Measurements from ENCODE around the gene TENT5C.

TENT5C gene

DNA sequence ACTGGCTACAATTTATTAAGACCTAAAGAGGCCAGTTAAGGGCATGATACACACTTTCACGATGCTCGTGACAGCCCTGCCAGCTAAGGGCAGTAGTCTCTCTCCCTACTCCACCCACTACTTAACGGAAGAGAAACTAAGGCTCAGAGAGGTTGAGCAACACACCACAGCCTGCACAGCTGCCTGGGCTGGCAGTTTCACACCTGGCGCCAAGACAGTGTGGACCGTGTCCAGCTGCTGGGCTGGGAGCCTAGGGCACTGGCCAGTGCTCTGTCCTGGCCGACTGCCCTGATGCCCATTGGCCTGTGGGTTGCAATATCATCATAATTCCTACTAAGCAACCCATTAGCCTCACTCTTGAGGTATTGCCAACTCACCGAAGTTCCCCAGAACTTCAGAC, 27.6 kb downstream of the TENT5C start:
- no peak for DNase-seq (ENCODE audit: low read depth)
- H3K4me3 ChIP-seq (ENCODE audit: low read depth, low read length): no peak overlapping the region
- TF ChIP-seq, protein P1, sequence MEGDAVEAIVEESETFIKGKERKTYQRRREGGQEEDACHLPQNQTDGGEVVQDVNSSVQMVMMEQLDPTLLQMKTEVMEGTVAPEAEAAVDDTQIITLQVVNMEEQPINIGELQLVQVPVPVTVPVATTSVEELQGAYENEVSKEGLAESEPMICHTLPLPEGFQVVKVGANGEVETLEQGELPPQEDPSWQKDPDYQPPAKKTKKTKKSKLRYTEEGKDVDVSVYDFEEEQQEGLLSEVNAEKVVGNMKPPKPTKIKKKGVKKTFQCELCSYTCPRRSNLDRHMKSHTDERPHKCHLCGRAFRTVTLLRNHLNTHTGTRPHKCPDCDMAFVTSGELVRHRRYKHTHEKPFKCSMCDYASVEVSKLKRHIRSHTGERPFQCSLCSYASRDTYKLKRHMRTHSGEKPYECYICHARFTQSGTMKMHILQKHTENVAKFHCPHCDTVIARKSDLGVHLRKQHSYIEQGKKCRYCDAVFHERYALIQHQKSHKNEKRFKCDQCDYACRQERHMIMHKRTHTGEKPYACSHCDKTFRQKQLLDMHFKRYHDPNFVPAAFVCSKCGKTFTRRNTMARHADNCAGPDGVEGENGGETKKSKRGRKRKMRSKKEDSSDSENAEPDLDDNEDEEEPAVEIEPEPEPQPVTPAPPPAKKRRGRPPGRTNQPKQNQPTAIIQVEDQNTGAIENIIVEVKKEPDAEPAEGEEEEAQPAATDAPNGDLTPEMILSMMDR (conservative IDR thresholded peaks at IDR 0.05; ENCODE audit: low read depth, low read length): no peak

DNA sequence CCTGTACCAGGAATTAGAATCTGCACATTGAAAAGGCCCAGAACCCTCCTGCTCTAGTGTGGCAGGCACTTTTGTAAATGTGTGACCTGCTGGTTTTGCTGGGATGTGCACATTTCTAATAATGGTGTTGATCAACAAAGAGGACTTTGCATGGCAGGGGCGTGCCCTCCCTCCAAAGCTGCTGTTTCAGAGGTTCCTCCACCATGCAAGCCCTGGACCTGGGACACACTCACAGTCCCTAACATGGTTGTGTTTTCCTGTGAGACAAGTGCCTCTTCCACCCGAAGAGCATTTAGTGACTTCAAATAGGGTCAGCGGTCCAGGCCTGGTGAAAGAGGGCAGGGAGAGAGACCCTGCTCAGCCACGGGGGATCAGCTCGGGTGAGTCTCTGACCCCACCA, 28.1 kb downstream of the TENT5C start:
- TF ChIP-seq, protein P1 (conservative IDR thresholded peaks at IDR 0.05; ENCODE audit: low read depth, low read length): no peak
- no peak for DNase-seq (ENCODE audit: low read depth)
- no peak overlapping the region for H3K4me3 ChIP-seq (ENCODE audit: low read depth, low read length)

GRCh38 chr1:117634631-117635030, 28.8 kb downstream of the TENT5C start:
- no peak for DNase-seq (ENCODE audit: low read depth)
- H3K4me3 ChIP-seq (ENCODE audit: low read depth, low read length): no peak overlapping the region
- TF ChIP-seq, protein P1 (conservative IDR thresholded peaks at IDR 0.05; ENCODE audit: low read depth, low read length): no peak

GRCh38 chr1:117635805-117636204, 30.0 kb downstream of the TENT5C start:
- H3K4me3 ChIP-seq (ENCODE audit: low read depth, low read length): no peak overlapping the region
- TF ChIP-seq, protein P1 (conservative IDR thresholded peaks at IDR 0.05; ENCODE audit: low read depth, low read length): no peak
- no peak for DNase-seq (ENCODE audit: low read depth)

- no peak overlapping the region for H3K4me3 ChIP-seq (ENCODE audit: low read depth, low read length)
- TF ChIP-seq, protein P1 (conservative IDR thresholded peaks at IDR 0.05; ENCODE audit: low read depth, low read length): no peak
- DNase-seq (ENCODE audit: low read depth): no peak
These were observed 31.0 kb downstream of the TENT5C start for GRCh38 chr1:117636637-117637425.

DNA sequence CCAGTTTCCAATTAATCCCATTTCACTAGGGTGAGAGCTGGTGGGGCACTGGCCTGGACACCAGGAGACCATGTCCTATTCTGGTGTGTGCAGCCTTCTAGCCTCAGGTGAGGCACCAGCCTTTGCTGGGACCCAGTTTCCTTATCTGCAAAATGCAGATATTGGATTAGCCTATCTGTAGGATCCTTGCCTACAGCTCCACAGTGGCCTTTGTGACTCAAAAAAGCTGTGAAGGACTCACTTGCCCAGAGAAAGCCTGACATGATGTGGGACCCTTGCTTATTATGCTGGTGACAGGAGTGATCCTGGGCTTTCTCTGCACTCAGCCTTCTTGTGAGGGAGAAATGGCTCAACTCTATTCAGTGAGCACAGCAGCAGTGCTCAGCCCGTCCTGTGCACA, 32.3 kb downstream of the TENT5C start:
- H3K4me3 ChIP-seq (ENCODE audit: low read depth, low read length): no peak overlapping the region
- TF ChIP-seq, protein P1 (conservative IDR thresholded peaks at IDR 0.05; ENCODE audit: low read depth, low read length): no peak
- no peak for DNase-seq (ENCODE audit: low read depth)

DNA sequence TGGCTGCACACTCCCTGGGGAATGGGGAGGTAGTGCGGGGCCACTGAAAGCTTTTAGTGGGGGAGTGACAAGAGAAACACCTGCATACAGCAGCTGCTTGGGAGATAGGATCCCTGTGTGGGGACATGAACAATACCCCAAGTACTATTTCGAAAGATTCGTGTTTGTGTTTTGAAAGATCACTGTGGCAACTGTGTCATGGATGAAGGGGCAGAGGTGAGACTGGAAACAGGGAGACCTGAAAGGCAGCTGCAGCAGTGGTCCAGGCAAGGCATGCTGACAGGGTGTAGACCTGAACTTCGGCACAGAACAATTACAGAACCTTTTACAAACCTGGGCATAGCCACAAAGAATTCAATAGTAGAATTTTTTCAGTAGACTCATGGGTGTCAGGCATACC, 32.9 kb downstream of the TENT5C start:
- TF ChIP-seq, protein P1 (conservative IDR thresholded peaks at IDR 0.05; ENCODE audit: low read depth, low read length): no peak
- no peak for DNase-seq (ENCODE audit: low read depth)
- no peak overlapping the region for H3K4me3 ChIP-seq (ENCODE audit: low read depth, low read length)
